ENCODE data around the gene DRGX.

The DRGX gene

DNA sequence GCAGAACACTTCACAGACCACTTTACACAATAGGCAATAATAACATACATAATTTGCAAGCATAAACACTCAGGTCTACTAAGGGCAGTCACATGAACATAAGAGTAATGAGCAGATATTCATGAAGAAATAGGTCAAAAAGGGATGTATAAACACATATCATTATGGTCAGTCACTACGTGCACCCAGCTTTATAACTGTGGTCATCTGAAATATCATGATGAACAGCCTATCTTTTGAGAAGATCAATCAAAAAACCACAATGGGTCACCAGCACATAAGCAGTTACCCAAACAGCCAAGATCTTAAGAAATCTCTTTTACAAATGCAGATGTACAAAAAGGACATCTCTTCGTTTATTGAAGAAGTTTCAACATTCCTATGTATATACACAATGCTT, 35.5 kb upstream of the DRGX start:
- no peak overlapping the region for H3K27ac ChIP-seq
- TF ChIP-seq ZFX (IDR thresholded peaks at IDR 0.05; ENCODE audit: borderline replicate concordance): no peak
- TF ChIP-seq, protein P1, sequence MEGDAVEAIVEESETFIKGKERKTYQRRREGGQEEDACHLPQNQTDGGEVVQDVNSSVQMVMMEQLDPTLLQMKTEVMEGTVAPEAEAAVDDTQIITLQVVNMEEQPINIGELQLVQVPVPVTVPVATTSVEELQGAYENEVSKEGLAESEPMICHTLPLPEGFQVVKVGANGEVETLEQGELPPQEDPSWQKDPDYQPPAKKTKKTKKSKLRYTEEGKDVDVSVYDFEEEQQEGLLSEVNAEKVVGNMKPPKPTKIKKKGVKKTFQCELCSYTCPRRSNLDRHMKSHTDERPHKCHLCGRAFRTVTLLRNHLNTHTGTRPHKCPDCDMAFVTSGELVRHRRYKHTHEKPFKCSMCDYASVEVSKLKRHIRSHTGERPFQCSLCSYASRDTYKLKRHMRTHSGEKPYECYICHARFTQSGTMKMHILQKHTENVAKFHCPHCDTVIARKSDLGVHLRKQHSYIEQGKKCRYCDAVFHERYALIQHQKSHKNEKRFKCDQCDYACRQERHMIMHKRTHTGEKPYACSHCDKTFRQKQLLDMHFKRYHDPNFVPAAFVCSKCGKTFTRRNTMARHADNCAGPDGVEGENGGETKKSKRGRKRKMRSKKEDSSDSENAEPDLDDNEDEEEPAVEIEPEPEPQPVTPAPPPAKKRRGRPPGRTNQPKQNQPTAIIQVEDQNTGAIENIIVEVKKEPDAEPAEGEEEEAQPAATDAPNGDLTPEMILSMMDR (IDR thresholded peaks at IDR 0.05): no peak

DNA sequence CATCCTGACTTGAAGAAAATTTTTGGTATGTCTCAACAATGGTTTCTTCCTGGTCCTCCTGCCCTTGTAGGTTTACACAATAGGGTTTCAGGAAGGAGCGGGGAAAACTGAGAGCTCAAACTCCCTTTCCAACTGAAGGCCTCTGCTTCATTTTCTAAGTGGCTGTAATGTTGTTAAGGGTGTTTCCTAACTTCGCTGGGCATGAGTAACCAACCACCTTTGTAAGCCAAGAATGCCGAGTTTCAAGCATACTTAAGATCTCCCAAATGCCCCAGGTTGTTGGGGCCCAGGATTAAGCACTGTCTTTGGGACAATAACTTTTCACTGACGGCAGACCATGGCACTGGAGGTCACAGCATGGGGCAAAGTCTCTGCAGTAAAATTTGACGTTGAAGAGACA, 33.6 kb upstream of the DRGX start:
- H3K27ac ChIP-seq: no peak overlapping the region
- no peak for TF ChIP-seq ZFX (IDR thresholded peaks at IDR 0.05; ENCODE audit: borderline replicate concordance)
- TF ChIP-seq, protein P1 (IDR thresholded peaks at IDR 0.05): no peak

DNA sequence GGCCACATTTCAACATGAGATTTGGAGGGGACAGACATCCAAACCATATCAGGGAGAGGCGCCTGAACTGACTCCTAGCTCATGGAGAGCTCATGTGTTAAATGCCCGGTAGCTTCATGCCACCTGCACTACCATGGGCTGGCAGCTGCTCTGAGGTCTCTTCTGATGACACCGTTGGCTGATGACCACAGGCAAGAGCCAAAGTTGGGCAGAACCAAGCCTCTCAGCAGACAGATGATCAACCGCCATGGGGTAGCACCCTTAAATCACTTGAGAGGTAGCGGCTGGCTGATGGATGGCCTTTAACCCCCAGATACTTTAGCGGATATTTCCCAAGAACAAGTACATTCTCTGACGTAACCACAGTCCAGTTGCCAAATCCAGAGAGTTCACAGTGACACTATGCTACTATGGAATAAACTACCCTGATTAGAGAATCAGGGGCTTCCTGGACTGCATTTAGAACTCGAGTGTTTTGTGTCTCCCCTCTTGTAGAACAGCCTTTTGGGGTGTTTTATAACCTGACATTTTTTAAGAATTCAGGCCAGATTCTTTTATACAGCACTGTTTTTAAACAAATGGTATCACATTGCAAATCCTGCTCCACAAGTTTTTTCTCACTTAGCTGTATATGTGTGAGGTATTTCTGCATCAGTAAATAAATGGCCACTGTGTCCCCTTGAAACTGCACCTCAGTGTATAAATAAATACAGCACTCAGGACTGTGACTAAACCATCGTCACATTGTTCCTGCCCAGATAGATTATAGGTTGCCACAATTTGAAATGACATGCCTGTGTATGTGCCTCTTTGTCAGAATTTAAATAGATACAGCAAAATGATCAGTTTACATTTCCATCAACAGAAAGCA, 30.8 kb upstream of the DRGX start:
- H3K27ac ChIP-seq: no peak overlapping the region
- TF ChIP-seq, protein P1 (IDR thresholded peaks at IDR 0.05): no peak
- no peak for TF ChIP-seq ZFX (IDR thresholded peaks at IDR 0.05; ENCODE audit: borderline replicate concordance)

DNA sequence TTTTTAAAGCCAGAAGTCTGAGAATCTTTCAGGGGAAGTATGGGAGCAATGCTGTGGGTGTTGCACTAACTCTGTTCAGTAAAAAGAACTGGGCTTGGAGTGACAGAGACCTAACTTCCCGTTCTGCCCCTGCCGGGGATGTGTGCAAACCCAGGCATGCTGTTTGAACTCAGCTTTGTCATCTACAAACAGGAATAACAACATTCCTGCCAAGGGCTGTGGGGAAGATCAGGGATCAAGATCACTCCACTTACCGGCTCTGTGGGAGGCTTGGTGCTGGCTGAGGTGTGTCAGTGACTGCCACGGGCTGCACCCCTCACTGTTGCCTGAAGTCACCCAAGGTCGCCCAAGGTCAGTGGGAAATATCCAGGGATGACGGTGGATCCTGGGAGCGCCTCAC, 23.1 kb upstream of the DRGX start:
- H3K27ac ChIP-seq: no peak overlapping the region
- TF ChIP-seq, protein P1 (IDR thresholded peaks at IDR 0.05): no peak
- TF ChIP-seq ZFX (IDR thresholded peaks at IDR 0.05; ENCODE audit: borderline replicate concordance): no peak

DNA sequence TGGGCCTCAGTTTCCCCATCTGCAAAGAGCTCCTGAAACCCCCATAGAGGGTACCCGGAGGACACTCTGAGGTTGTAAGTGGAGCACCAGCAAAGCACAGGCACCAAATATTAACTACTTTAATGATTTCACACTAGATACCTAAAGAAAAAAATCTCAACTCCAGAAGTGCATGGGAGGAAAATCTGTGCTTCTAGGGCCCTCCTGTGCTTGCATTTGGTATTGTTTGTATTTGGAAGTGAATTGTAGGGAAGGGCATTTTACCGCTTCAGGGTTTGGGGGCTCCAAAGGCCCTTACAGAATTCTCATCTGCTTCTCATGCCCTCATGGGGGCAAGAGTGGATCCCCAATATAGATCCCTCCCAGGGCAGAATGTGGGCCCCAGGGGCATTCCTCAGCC, 22.4 kb upstream of the DRGX start:
- H3K27ac ChIP-seq: no peak overlapping the region
- TF ChIP-seq, protein P1 (IDR thresholded peaks at IDR 0.05): no peak
- TF ChIP-seq ZFX (IDR thresholded peaks at IDR 0.05; ENCODE audit: borderline replicate concordance): no peak

DNA sequence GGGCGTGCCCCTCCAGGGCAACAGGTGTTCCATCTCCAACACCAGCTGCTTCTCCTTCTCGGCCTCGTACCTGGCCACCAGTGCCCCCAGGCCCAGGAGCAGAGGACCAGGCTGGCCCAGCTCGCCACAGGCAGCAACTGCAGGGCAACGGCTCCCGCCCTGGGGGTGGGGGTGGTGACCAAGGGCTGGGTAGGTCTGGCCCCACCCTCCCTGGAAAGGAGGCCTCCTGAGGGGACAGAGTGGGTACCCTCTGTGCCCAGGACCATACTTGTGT, 22.1 kb upstream of the DRGX start:
- H3K27ac ChIP-seq: no peak overlapping the region
- no peak for TF ChIP-seq ZFX (IDR thresholded peaks at IDR 0.05; ENCODE audit: borderline replicate concordance)
- TF ChIP-seq, protein P1 (IDR thresholded peaks at IDR 0.05): no peak

DNA sequence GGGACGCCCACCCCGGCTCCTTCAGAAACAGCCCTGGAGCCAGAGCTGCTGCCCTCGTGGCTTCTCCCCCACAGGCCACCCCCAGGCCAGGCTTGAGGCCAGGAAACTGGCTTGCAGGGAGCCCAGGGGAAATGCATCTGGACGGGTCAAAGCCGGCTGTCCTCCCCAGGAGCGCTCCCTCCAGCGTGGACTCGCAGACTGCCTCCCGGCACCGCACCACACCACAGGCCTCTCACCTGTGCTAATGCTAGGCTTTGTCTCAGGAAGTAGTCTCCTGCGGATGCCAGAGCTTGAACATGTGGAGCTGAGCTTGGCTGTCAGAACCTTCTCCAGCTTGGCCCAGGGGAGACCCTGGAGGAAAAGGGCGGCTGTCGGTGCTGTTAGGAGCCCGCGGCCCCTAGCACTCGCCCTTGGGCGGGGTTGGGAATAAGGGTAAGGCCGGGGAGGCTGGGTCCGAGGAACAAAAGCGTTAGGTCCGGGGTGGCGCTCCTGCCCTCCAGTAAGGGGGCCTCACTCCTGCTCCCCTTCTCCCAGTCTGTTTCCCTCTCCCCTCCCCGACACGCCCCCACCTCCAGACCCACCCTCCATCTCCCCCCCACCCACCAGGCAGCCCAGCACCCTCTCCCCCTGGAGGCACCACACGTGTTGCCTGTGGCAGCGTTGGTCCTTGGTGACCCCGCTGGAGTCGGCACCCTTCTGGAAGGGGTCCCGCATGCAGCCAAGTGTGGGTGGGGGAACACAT, 21.6 kb upstream of the DRGX start:
- no peak overlapping the region for H3K27ac ChIP-seq
- TF ChIP-seq, protein P1 (IDR thresholded peaks at IDR 0.05): no peak
- TF ChIP-seq ZFX (IDR thresholded peaks at IDR 0.05; ENCODE audit: borderline replicate concordance): no peak
